ENCODE data around the gene ID3.

DNA sequence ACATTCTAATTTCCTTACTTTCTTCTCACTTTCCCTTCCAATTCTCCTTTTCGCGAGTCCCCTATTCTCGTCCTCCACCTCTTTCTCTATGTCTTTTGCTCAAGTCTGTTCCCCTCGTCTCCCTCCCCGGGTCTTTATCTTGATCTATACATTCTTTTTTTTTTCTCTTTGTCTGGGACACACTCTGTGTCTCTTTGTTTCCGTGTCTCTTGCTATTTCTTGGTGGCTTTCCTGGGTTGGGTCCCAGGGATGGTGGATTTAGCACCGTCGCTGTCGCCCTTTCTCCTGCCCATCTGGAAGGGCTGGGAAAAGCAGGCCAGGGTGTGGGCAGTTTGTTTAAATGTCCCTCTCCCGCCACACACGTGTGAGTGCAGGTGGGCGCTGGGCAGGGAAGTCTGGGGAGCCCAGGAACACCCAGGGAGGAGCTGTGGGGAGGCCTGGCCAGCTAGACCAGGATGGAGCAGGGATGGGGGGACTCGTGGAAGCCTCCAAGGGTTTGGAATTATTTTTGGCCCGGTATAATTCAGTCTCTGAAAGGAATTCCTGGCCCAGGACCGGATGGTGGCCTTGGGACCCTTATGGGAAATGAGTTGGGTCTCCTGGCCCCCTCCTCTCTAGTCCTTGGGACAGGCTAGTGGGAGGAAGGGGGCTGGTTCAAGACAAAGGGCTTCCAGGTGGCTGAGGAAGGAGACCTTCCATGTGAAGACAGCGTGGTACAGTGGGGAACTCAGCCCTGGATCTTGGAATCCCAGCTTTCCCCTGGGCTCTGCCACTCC is 9.5 kb upstream of the ID3 start:
- TF ChIP-seq CTCF (IDR thresholded peaks at IDR 0.05; ENCODE audit: insufficient read depth, low read length) (no peak), POLR2AphosphoS5 (IDR thresholded peaks at IDR 0.05; ENCODE audit: low read depth) (no peak), SPI1 (IDR thresholded peaks at IDR 0.05; ENCODE audit: borderline replicate concordance, low read depth) (no peak)
- TF ChIP-seq, protein P1, sequence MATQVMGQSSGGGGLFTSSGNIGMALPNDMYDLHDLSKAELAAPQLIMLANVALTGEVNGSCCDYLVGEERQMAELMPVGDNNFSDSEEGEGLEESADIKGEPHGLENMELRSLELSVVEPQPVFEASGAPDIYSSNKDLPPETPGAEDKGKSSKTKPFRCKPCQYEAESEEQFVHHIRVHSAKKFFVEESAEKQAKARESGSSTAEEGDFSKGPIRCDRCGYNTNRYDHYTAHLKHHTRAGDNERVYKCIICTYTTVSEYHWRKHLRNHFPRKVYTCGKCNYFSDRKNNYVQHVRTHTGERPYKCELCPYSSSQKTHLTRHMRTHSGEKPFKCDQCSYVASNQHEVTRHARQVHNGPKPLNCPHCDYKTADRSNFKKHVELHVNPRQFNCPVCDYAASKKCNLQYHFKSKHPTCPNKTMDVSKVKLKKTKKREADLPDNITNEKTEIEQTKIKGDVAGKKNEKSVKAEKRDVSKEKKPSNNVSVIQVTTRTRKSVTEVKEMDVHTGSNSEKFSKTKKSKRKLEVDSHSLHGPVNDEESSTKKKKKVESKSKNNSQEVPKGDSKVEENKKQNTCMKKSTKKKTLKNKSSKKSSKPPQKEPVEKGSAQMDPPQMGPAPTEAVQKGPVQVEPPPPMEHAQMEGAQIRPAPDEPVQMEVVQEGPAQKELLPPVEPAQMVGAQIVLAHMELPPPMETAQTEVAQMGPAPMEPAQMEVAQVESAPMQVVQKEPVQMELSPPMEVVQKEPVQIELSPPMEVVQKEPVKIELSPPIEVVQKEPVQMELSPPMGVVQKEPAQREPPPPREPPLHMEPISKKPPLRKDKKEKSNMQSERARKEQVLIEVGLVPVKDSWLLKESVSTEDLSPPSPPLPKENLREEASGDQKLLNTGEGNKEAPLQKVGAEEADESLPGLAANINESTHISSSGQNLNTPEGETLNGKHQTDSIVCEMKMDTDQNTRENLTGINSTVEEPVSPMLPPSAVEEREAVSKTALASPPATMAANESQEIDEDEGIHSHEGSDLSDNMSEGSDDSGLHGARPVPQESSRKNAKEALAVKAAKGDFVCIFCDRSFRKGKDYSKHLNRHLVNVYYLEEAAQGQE (IDR thresholded peaks at IDR 0.05; ENCODE audit: insufficient replicate concordance, low read depth): no peak
